ENCODE results near the gene CLK4.
"Not testable (repeated sequence)": the region's sequence is repeated elsewhere in the genome, so short reads cannot be mapped to it uniquely, and the experiment has no call there.

CLK4 gene

DNA sequence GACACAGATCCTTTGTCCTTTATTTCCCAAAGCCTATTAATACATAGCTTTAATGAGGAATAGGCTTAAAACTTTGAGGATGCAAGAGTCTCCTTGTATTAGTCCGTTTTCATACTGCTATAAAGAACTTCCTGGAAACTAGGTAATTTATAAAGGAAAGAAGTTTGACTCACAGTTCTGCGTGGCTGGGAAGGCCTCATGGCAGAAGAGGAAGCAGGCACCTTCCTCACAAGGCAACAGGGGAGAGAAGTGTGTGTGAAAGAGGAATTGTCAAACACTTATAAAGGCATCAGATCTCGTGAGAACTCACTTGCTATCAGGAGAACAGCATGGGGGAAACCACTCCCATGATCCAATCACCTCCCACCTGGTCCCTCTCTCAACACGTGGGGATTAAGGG is 5.4 kb upstream of the CLK4 start:
- DNase-seq: no peak

DNA sequence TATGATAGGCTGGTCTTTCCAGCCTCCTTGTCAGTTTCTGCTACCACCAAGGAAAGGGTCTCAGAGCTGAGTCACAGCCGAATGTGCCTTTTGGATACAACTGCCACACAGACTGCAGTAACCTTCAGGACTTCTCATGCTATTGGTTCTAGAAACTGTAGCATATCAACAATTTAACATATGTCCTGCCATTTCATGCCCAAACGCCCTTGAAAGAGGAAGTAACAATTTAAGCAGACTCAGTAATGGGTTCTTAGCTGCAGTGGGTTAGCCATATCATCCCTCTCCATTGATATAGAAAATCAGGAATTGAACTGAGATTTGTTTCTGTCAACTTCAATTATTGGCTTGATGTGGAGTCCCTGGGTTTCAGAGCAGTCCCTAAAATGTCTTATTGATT is 4.1 kb upstream of the CLK4 start:
- no peak for DNase-seq

DNA sequence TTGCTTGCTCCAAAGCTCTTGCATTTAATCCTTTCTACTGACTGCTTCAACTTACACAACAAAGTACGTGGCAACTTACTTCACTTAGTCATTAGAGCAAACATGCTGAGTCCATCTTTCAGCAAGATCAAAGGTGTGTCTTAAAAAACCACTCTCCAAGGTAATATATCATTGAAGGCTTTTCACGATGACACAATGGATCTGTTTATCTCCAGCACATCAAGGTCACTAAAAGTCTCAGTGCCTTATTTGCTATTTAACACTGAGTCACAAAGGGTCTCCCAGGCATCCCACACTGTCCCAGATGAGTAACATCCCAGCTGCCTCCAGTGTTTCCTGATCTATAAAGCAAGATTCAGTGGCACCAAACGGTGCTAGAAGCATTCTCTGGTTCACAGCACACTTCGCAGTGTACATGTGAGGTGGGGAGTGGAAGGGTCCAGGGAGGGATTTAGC is 3.7 kb upstream of the CLK4 start:
- no peak for DNase-seq

DNA sequence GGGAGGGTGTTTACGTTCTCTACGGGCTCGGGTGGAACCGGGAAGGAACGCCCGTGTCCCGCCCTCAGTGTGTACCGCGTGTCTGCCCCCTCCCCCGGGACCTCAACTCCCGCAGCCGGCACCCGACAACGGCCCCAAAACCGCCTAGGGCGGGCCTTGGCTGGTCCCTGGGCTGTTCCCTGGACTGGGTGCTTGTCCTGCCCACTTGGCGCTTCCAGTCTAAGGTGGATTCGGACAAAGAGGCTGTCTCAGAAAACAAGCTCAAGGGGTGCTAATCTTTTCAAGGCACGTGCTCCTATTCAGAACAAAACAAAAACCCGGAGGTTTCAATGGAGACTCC is 379 bp upstream of the CLK4 start:
- no peak for DNase-seq

DNA sequence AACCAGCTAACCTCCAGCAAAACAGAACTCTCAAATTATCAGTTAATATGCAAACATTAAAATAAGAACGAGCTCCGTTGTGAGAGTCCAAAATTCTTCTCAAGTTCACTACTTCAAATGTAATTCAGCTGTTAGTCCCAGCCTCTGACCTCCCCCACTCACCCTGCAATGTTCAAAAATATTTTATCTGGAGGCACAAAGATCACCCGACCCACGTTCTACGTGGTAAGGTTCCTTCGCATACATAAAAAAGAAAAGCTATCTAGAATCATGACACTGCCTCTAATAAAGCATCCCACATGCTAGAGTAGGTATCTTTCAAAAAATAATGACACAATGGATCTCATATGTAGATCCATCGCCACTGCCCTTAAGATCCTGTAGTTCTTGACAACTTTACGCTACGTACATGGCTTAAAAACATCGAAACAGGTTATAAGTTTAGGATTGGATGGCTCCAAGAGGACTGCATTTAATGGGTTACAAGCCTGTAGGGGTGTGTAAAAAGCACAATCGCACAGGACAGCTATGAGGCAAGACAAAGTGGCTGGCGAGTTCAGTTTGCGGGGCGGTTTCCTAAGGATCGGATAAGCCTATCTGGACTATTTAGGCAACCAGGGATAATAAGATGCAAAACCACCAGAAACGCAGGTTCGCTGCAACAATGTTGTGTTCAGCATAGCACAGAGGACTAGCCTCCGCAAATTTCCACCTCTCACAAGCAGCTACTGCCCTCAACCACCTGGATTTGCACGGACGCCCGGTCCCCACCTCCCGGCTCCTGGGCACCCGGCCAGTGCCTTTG is 969 bp downstream of the CLK4 start:
- DNase-seq: peak; percentile 50

DNA sequence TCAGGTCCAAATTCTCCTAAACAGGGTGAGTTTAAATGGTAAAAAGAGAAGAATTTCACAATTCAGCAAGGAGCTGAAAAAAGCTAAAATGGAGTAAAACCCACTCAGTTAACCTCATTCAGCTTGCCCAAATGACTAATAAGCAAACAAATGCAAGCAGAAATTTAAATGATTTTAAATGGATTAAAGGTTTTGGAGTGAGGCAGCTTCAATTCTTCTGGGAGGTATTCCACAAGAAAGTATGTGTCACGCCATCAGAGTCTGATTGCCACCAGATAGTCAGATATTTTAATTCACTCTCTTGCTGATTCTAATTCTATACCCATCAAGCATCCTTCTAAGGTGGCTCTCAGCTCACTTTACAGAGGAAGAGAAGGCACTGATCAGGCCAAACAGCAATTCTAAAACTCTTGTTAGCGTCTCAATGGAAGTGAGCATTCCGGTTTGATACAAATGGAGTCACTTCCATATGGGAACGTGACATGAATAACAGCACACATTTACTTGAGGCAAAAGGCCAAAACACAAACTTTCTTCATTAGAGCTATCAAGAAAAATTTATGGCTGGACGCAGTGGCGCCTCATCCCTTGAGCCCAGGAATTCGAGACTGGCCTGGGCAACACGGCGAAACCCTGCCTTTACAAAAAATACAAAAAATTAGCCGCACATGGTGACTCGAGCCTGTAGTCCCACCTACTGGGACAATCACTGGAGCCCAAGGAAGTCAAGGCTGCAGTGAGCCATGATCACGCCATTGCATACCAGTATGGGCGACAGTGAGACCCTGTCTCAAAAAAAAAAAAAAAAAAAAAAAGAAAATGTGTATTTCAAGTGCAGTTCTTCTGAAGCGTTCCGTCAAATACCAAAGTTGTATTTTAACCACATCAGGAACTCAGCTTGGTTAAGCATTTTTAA is 2.0 kb downstream of the CLK4 start:
- DNase-seq: no peak

DNA sequence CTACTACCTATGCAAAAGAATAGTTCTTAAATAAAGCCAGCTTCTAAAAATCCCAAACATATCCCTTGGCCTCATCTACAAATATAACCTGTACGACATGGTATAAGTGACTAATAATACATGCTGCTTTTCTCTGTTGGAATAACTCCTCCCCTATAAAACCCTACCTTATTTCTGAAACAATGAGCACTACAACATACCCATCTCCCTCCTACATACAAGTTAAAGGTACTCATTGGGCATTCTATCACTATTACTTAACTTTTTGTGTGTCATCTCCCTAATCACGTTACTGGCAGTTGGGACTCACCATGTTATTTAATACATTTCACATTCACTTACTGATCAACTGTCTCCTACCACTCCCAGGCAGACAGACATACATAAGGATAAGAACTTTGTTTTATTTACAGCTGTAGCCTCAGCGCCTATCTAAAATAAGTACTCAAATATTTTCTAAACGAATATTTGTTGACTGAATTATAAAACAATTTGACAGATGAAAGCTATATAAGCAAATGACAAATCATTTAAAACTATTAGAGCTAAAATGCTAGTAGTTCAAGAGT is 4.1 kb downstream of the CLK4 start:
- no peak for DNase-seq

DNA sequence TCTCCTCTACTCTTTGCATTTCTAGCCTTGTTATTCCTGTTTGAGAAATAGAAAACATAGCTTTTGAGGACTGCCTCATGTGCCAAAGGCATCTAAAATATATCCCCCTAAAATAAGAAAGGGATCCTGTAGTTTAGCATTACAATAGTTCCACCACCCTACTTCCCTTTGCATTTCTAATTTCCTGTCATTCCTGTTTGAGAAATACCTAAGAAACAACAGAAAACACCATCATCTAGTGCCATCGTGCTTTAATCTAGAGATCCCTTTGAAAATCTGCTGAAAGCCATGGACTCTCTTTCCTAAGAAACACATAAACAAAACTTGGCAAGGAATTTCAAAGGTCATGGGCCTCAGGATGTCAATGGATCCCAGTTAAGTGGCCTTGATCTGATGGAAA is 7.5 kb downstream of the CLK4 start:
- DNase-seq: no peak

DNA sequence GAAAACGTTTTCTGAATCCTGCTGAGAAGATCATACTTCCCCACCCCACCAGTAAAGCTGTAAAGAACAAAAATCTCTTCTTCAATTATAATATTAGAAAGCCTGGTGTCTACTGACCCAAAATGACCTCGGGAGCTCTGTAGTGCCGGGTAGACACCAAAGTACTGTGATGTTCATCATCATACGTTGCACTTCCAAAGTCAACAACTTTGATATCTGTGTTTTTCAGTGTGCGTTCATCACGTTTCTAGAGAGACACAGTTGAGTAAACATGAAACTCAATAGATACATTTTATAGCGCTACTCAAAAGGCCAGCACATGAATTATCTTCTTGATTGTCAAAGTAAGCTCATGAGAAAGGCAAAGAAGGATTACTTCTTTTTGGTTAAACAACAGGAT is 14.6 kb downstream of the CLK4 start:
- DNase-seq: no peak

DNA sequence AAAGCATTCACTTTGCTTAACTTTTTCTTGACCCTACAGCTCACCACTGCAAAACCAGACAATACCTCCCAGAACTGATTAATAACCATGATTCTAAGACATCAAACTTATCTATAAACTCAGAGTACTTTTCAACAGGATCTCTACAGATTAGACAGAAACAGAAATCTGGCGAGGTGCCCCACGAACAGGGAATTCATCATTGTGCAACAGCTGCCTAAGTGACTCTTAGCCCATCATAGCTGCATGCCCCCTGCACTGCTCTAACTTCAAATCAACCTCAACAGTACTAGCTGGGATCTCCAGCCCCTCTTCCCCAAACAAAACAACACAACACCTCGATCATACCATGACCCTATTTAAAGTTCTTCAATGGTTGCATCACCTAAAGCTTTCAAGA is 20.6 kb downstream of the CLK4 start:
- no peak for DNase-seq

DNA sequence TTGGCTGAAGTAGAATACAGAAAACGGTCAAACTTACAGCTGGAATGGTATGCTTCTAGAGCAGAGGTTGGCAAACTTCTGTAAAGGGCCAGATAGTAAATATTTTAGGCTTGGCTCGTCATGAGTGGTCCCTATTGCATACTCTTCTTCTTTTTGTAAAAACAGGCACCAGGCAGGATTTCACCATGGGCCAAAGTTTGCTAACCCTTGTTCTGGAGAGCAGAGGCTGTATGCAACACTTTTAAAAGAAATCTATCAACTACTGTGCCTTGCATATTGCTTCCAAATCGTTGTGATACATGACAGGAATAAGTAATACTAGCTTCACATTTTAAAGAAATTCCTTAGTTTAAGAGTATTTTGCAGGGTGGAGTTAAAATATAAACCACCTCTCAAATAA is 21.1 kb downstream of the CLK4 start:
- DNase-seq: no peak

DNA sequence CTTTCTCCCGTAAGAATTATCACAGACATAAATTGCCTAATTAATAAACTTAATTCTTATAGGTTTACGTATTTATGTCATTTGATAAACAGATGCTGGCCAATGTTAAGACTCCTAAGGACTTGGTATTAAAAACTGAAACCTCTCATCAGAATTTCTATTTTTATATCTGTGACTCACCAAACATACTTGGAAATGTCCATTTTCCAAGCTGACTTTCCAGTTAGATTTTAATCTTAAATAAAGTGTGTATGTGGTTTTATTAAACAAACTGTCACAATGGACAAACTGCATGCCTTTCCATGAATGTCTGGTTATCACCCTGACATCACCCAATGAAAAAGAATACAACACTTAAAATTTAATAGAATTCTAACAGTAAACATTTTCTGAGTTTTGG is 24.1 kb downstream of the CLK4 start:
- DNase-seq: no peak

DNA sequence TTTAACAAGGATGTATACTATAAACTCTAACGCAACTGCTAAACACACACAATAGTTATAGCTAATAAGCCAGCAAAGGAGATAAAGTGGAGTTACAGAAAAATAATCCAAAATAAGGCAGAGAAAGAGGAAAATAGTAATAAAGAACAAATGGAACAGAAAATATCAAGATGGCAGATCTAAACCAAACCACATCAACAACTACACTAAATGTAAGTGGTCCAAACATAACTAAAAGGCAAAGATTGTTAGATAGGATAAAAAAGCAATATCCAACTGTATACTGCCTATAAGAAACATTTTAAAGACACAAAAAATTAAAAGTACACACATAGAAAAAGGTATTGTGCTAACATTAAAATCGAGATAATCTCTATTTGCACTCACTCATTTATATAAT is 31.1 kb downstream of the CLK4 start:
- no peak for DNase-seq

DNA sequence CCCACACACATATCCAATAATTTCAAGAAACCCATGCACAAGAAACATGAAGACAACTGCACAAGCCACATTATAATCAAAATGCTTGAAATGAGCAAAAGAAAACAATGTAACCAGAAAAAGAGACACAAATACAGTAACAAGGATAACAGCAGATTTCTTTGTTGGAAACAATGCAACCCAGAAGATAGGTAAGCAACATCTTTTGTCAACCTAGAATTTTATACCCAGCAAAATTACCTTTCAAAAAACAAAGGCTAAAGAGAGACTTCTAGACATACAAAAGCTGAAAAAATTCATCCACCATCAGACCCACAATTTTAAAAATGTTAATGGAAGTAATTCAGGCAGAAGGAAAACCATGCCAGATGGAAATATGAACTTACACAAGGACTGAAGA is 31.7 kb downstream of the CLK4 start:
- DNase-seq: no peak

DNA sequence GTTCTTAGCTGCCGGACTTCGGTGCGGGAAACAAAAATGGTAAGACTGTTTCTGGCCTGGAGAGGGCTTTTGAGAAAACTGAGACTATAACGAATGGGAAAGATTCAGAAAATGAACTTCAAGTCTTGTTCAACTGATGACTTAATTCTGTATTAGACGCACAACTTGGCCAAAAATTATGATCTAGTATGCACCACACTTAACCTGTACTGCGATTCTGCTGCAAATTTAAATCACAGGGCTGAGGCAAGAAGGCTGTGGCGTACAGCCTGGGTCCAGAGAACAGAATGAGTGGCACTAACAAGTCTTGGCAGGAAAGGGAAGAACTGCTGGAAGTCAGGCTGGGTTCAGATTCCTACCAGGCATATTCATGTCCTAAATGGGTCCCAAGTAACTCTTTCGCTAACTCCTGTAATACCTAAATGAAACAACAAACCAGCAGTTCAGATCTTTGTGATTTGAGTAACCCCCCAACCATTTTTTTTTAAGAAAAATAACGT is 35.9 kb downstream of the CLK4 start:
- DNase-seq: no peak

DNA sequence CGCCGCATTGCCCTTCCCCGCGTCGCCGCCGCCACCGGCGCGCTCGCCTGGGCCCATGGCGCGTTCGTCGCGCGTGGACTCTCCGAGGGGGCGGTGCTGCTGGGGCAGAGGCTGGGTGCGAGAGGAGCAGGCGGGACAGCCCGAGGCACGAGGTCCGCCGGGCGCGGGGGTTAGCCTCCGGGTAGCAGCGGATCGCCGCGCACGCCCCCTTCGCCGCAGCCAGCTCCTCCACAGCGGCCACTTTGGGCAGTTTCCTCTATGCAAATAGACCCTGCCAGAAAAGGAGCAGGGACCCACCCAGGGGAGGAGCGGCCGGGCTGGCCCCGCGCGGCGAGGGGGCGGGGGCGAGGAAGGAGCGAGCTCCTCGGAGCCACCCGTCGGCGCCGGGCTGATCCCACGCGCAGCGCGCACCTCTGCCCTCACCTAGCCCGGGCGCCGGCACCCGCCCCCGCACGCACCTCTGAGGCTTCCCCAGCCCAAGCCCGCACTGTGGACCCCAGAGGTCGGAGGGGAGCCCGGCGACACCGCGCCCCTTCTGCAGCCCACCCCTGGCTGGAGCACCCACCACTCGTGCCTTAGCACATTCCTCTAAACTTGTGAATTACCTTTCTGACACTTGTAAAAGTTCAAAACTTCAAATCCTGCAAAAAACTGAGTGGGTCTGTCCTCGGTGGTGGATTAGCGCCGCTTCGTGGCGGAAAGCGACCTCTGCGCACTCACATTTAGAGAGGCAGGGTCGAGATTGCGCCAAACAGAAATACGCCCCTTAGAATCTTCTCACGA is 36.5 kb downstream of the CLK4 start, which contains the start of gene COL23A1:
TSS of gene COL23A1 (minus strand) at position 253 of the 783 bp plus-strand sequence.
- DNase-seq: peak; percentile 21

DNA sequence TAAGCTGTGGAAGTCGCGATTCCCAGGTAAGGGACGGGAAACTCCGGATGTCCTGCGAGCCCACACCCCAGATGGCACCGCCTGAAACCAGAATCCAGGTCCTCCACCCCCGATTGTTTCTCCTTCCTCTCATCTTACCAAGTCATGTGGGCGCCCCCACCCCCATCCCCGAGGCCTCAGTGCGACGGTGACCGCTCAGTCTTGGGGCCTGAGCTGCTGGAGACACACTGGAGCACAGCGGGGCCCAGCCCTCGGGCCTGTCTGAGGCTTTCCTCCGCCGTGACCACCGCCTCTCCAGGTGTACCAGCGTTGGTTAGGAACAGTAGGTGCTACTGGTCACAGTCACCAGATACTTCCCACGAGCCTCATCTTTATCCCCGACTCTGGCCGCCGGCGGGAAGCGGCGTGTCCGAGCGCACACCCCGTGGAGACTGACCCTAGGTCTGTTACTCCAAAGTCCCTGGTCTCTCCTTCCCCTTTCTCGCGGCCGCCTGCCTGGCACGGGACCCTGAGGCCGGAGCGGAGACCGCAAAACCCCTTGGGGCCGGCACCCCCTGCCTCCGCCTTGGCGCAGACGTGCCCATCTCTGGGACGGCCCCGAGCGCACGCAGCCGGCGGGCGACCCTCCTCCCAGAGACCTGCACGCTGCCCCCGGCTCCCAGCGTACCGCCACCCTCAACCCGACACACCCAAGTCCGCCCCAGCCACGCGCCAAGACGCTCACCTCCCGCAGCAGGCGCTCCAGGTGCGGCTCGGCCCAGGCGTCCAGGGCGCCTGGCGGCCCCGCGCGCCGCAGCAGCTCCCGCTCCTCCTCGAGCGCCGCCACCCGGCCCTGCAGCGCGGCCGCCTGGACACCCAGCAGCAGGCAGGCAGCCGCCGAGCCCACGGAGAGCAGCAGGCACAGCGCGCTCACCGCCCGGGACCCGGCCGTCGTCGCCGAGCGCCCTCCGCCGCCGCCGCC is 37.4 kb downstream of the CLK4 start:
- no peak for DNase-seq

DNA sequence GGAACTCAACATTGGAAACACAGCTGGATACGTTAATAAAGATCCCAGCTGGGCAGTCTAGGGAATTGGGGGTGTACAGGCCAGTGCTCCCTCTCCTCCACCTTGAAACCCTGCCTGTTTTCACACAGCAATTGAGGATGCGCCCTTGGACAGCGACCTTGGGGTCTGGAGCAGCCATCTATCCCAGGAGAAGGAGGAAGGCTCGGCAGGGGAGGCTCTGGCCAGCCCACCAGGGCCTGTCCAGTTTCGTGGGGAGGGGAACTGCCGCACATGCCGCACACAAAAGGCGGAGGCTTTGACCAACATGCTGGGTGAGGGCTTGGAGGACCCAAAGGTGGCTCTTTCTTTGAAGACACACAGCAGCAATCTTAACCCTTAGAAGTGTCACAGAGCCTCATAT is 38.1 kb downstream of the CLK4 start:
- DNase-seq: no peak

DNA sequence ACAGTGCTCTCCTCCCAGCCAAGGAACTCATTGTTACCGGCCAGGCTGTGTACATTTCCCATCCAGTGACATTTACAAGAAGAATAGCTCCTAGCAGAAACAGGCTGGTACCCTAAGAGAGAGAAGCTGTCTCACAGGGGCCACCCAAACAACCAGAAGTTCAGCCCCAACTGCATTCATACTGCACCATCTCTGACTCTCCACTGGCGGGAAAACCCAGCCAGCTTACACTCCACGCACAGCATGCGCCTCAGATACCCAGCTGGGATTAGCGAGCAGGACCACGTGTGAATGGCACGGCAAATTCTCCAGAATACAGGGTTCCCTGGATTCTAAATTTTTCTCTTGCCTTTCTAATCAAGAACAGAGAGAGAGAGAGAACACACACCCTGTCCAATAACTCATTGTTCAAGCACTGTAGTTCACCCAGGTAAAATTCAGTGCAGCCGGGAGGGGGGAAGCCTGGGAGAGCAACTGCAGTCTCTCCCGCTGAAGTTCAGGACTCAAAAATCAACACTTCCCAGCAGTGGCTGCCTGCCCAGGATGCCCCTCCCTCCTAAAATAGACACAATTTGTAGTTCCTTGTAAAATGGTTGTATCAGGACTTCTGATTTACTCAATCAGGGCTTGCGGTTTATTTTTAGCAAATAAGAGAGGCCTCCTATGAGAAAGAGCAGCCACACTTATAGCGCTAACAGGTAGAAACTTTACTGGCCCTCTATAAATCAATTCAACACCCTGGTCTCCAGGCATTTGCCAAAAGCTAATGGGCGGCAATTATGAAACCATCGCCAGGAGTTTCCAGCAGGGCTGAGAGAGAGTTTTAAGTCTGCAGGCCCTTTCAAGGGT is 38.9 kb downstream of the CLK4 start:
- DNase-seq: no peak

DNA sequence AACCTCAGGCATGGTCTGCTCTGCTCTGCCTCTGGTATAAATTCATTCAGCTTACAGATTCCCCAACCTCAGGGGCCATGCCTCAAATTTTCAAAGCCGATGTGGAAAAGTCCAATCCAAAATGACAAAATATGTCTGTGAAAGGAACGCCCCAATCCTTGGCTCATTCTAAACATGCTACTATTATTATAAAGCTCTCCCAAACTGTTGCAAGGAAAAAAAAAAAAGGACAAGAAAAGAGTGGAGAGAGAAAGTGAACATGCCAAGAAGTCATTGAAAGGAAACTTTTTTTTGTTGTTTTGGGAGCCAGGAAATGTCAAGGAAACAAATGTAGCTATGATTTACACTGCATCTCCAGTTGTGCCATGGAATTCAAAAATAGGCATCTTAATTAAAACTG is 40.5 kb downstream of the CLK4 start:
- no peak for DNase-seq

DNA sequence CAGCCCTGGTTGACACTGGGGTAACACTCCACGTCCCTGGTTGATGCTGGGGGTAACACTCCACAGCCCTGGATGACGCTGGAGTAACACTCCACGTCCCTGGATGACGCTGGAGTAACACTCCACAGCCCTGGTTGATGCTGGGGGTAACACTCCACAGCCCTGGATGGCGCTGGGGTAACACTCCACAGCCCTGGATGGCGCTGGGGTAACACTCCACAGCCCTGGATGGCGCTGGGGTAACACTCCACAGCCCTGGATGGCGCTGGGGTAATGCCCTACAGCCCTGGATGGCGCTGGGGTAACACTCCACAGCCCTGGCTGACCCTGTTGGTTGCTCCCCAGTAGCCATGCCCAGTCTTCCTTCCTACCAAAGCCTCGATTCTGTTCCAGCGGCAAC is 41.4 kb downstream of the CLK4 start:
- DNase-seq: not testable (repeated sequence)

All from NCI-H526 treated with DMSO at 0.1 percent for 48 hours (cell line).